NB4 (cell line): Measurements from ENCODE around the gene PTPRG.

ENCODE experiments used
- DNase-seq: peaks from one replicate; pipeline ENCODE4 v3.0.0; 2010; ENCODE audit warnings: low read depth
- H3K4me3 ChIP-seq: one replicate; pipeline ENCODE4 v1.5.1; 2011; ENCODE audit warnings: mild to moderate bottlenecking, low read depth, low read length, moderate library complexity
- MYC ChIP-seq: IDR thresholded peaks from 2 replicates; pipeline ENCODE4 v1.6.1; 2011; ENCODE audit warnings: low read depth, low read length
- POLR2A ChIP-seq: IDR thresholded peaks from 2 replicates; pipeline ENCODE4 v1.6.1; 2011; ENCODE audit warnings: mild to moderate bottlenecking; ENCODE audit not compliant: insufficient read length; ENCODE audit errors: extremely low read depth
- TF ChIP-seq, protein P1 (sequence below): IDR thresholded peaks from one replicate; pipeline ENCODE4 v1.5.1; 2012; ENCODE audit warnings: low read depth, low read length
- TF ChIP-seq, protein P2 (sequence below): IDR thresholded peaks from 2 replicates; pipeline ENCODE4 v1.6.1; 2011; ENCODE audit warnings: low read depth, low read length

Gene PTPRG

DNA sequence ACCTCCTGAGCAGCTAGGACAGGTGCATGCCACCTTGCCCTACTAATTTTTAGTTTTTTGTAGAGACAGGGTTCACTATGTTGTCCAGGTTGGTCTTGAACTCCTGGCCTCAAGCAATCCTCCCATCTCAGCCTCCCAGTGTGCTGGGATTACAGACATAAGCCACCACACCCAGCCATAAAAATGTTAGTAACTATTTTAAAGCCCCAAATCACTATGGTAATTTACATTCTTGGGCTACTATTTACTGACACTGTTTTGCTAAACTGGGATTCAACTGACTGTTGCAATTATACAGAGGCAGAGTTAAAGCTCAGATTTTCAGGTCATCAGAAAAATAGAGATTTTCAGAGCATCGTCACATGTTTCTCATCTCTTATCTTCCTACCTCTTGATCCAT lies 553.4 kb downstream of the PTPRG start:
- no peak overlapping the region for H3K4me3 ChIP-seq
- DNase-seq = no peak
- TF ChIP-seq MYC (no peak), POLR2A (no peak)
- TF ChIP-seq, protein P1, sequence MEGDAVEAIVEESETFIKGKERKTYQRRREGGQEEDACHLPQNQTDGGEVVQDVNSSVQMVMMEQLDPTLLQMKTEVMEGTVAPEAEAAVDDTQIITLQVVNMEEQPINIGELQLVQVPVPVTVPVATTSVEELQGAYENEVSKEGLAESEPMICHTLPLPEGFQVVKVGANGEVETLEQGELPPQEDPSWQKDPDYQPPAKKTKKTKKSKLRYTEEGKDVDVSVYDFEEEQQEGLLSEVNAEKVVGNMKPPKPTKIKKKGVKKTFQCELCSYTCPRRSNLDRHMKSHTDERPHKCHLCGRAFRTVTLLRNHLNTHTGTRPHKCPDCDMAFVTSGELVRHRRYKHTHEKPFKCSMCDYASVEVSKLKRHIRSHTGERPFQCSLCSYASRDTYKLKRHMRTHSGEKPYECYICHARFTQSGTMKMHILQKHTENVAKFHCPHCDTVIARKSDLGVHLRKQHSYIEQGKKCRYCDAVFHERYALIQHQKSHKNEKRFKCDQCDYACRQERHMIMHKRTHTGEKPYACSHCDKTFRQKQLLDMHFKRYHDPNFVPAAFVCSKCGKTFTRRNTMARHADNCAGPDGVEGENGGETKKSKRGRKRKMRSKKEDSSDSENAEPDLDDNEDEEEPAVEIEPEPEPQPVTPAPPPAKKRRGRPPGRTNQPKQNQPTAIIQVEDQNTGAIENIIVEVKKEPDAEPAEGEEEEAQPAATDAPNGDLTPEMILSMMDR = no peak

DNA sequence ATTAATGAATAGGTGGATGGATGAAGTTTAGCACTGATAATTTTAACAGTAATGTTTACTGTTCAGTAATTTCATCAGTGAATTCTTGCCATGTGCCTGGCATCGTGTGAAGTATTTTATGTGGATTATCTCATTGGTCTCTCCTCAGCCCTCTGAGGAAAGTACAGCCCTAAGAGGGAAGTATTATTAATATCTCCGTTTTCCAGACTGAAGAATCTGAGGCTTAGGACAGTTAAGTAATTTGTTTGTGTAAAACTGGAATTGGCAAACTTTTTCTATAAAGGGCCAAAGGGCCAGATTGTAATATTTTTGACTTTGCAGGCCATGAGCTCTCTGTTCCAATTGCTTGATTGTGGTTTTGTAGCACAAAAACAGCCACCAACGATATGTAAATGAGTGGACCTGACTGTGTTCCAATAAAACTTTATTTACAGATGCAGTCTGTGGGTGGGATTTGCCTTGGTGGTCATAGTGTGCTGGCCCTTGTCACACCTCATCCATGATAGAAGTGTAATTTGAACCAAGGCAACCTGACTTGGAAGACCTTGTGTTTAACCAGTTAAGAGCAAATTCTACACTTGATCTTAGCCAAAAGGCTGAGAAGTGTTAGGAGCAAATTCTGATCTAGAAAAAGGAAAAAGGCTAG lies 556.7 kb downstream of the PTPRG start:
- TF ChIP-seq, protein P2, sequence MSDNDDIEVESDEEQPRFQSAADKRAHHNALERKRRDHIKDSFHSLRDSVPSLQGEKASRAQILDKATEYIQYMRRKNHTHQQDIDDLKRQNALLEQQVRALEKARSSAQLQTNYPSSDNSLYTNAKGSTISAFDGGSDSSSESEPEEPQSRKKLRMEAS = no peak
- TF ChIP-seq, protein P1 = no peak
- TF ChIP-seq POLR2A (no peak), MYC (no peak)
- DNase-seq = no peak
- H3K4me3 ChIP-seq = no peak overlapping the region

DNA sequence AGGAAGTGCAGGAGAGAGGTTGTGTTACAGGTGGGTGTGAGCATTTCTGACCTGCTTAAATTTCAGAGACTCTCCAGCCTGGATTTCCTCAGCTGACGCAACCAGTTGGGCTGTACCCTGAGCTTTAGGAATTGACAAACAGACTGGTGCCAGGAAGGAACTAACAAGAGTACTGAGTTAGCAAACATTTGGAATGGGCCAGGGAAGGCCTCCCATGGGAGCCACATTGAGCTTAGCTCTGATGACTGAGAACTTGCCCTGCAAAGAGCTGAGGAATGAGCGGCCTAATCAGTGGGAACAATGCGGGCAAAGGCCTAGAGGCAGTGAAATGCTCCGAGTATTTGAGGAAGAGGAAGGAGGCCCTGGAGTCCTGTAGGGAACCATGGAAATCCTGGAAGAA lies 557.8 kb downstream of the PTPRG start:
- no peak overlapping the region for H3K4me3 ChIP-seq
- DNase-seq = no peak
- TF ChIP-seq POLR2A (no peak), MYC (no peak)
- TF ChIP-seq, protein P1 = no peak
- TF ChIP-seq, protein P2 = no peak

DNA sequence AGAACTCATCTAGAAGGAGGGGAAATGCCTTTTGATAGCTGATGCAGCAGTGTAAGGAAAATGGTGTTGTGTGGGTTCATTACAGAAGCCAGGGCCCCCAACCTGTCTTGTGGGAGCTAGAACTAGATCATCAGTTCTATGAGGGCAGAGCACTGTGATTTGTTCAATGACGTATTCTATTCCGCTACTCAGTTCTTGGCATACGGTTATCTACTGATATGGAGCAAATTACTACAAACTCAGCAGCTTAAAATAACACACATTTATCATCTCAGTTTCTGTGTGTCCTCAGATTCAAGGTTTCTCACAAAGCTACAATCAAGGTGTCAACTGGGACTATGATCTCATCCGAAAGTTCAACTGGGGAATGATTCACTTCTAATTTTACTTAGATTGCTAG lies 561.4 kb downstream of the PTPRG start:
- H3K4me3 ChIP-seq = no peak overlapping the region
- TF ChIP-seq MYC = no peak
- DNase-seq = no peak

DNA sequence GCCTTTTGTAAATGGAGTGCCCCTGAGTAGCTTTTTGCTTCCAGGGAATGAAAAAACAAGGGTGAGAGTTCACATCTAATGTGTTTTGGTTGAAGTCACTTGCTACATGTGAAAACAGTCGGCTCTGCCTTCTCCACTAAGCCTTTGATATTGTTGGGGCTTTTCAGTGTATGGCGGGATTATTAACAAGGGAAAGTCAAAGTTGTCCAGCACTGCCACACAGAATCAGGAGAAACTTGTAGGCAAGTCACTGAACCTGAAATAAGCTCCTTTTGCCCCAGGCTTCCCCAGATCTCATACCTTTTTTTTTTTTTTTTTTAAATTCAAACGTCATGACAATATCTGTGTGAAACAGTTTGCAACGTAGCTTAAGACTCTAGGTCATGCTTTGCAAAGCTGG lies 564.0 kb downstream of the PTPRG start:
- H3K4me3 ChIP-seq = no peak overlapping the region
- TF ChIP-seq, protein P2 = no peak
- TF ChIP-seq MYC = no peak
- TF ChIP-seq POLR2A = no peak
- TF ChIP-seq, protein P1 = no peak
- DNase-seq = no peak

DNA sequence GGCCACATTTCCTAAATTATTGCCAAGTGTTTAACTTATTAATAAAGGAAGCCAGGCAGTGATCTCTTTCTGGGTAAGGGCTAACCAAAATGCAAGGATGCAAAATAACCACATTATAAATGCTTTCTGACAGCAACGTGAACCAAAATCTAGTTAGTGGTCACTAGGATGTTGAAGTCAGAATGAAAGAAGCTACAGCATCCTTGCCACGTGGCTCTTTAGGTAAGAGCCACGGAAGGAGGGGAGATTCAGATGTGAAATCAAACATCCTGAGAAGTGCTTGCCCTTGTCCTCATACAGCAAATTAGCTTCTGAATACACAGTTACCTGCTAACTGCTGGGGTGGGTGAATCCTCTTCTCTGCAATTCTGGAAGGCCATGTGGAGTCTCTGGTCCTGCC lies 565.7 kb downstream of the PTPRG start:
- no peak for DNase-seq
- TF ChIP-seq, protein P2 = no peak
- TF ChIP-seq POLR2A (no peak), MYC (no peak)
- TF ChIP-seq, protein P1 = no peak
- H3K4me3 ChIP-seq = no peak overlapping the region
